ENCODE results near the gene PLA2G2E. TPM values are rescaled to one million over a fixed set of nuclear protein-coding genes. Genes with fewer than 3 reads are reported as not detected.

PLA2G2E gene
- polyA plus RNA-seq, 1 of the 3 experiments (the other 2 are of a cell fraction) = not detected

- H4K20me1 ChIP-seq (ENCODE audit: insufficient read depth) = no peaks in the 10 kb centered on the region
- CTCF ChIA-PET = interaction anchor here (0.8 to 14.7 kb wide), 3 partner anchors 8 to 583 kb away, joined by 3 to 243 read pairs (median 3); no protein-coding TSS in a partner anchor
- H3K9ac ChIP-seq = no peak overlapping the region
- no peak overlapping the region for H3K4me2 ChIP-seq
- no peaks in the 10 kb centered on the region for H3K4me1 ChIP-seq (ENCODE audit: control insufficient read depth in 1 of 2, insufficient read depth in 2 of 2, low read depth in 1 of 2, low read length in 1 of 2)
- no peaks in the 10 kb centered on the region for H3K27me3 ChIP-seq (ENCODE audit: insufficient read depth)
- peaks cover 36 to 83% of the 10 kb centered on the region in 2 experiments for H3K36me3 ChIP-seq (replicated peaks in 1 of 2; ENCODE audit: control insufficient read depth in 1 of 2, insufficient read depth in 2 of 2, low read length in 1 of 2)
- POLR2A ChIA-PET = no interaction called here
- no peaks in the 10 kb centered on the region for H3K79me2 ChIP-seq (ENCODE audit: insufficient read depth)
- H3F3A ChIP-seq (replicated peaks; ENCODE audit: insufficient read depth) = no peaks in the 10 kb centered on the region
- no peaks in the 10 kb centered on the region for H3K9me3 ChIP-seq
- H3K9me2 ChIP-seq = no peaks in the 10 kb centered on the region
- no peak for DNase-seq
- WGBS (ENCODE audit: low lambda C conversion rate) = 90% methylated on average over 3 of the region's 3 CpGs
- no peak overlapping the region for H2AFZ ChIP-seq (ENCODE audit: low read depth)
- no peak for TF ChIP-seq ZBTB33 (IDR thresholded peaks at IDR 0.05; ENCODE audit: borderline replicate concordance, low read depth)
- TF ChIP-seq USF2 (IDR thresholded peaks at IDR 0.05; ENCODE audit: borderline replicate concordance, low read depth, low read length) = no peak
- TF ChIP-seq SIN3A (IDR thresholded peaks at IDR 0.05; ENCODE audit: borderline replicate concordance, low read depth, low read length) = no peak
- TF ChIP-seq REST (IDR thresholded peaks at IDR 0.05; ENCODE audit: low read depth, low read length) = no peak
- TF ChIP-seq TCF12 (IDR thresholded peaks at IDR 0.05) = no peak
- TF ChIP-seq NRF1 (IDR thresholded peaks at IDR 0.05; ENCODE audit: low read depth, low read length) = no peak
- no peak for TF ChIP-seq TAF1 (IDR thresholded peaks at IDR 0.05; ENCODE audit: borderline replicate concordance, low read depth, low read length)
- TF ChIP-seq JUND (IDR thresholded peaks at IDR 0.05) = no peak
- TF ChIP-seq FOXJ3 (CRISPR knock-in tag; IDR thresholded peaks at IDR 0.05) = no peak
- TF ChIP-seq ELF1 (IDR thresholded peaks at IDR 0.05) = no peak
- no peak for TF ChIP-seq MAX (IDR thresholded peaks at IDR 0.05; ENCODE audit: low read depth)
- no peak for TF ChIP-seq GABPA (IDR thresholded peaks at IDR 0.05; ENCODE audit: low read depth)
- no peak for TF ChIP-seq RCOR1 (IDR thresholded peaks at IDR 0.05; ENCODE audit: low read length)
- TF ChIP-seq RFX5 (IDR thresholded peaks at IDR 0.05; ENCODE audit: low read length) = no peak
- H3K27ac ChIP-seq (ENCODE audit: low read depth in 2 of 2, low read length in 1 of 2) = no peak overlapping the region
- H3K4me3 ChIP-seq (ENCODE audit: low read depth in 2 of 2, low read length in 1 of 2) = no peak overlapping the region
These were observed 12.8 kb downstream of the PLA2G2E start for GRCh38 chr1:19910650-19911049.

Data from SK-N-SH (cell line).